Adipose tissue (tissue), 3 donors: ENCODE measurements around the gene HS3ST4. TPM values are rescaled to one million over a fixed set of nuclear protein-coding genes. Genes with fewer than 3 reads are reported as not detected.

Source experiments
- H3K27ac ChIP-seq: one replicate; pipeline ENCODE4 v1.5.1; 2013; ENCODE audit warnings: low read depth, low read length
- WGBS, 3 donors: extraction: QIAGEN DNeasy Blood & Tissue Kit; methylation state at CpG; one replicate each; pipeline ENCODE4 v1.1.7; 2013; 5-methylcytosine and 5-hydroxymethylcytosine counted together
- polyA plus RNA-seq, 3 donors: library from polyadenylated mRNA; stranded (reverse); fragments of 200-250 nt; gene quantifications; one replicate each; pipeline ENCODE4 v1.2.3, GENCODE V29; 2013
- donor health status: healthy with polysubstance abuse.
- donor health status: Bipolar disorder and iron deficiency.
- donor health status: healthy.

Gene HS3ST4
- polyA plus RNA-seq, 3 donors, result 0.09 TPM; not detected in 2

GRCh38 chr16:25868706-25869370 is 177.1 kb downstream of the HS3ST4 start:
- no peak overlapping the region for H3K27ac ChIP-seq
- 40 to 47% (median 46%) methylated on average over 9 of the region's 9 CpGs for WGBS, 3 donors

- no peak overlapping the region for H3K27ac ChIP-seq
- 57 to 76% (median 72%) methylated on average over 3 of the region's 3 CpGs for WGBS, 3 donors
These were observed 180.8 kb downstream of the HS3ST4 start for GRCh38 chr16:25872369-25873070.

GRCh38 chr16:25874196-25874595 is 182.4 kb downstream of the HS3ST4 start:
- H3K27ac ChIP-seq, result no peak overlapping the region

- H3K27ac ChIP-seq, result no peak overlapping the region
These were observed 184.3 kb downstream of the HS3ST4 start for GRCh38 chr16:25875956-25876598.

GRCh38 chr16:25877103-25877502 is 185.3 kb downstream of the HS3ST4 start:
- no peak overlapping the region for H3K27ac ChIP-seq

More at GRCh38 chr16:25875956-25876598, 184.3 kb downstream of the HS3ST4 start:
- WGBS, 3 donors, result 73 to 93% (median 84%) methylated on average over 1 of the region's 1 CpG

- no peak overlapping the region for H3K27ac ChIP-seq
- WGBS, 3 donors, result 70 to 87% (median 79%) methylated on average over 4 of the region's 4 CpGs
These were observed 194.8 kb downstream of the HS3ST4 start for GRCh38 chr16:25886598-25886997.

- WGBS, 3 donors, result 32 to 64% (median 62%) methylated on average over 7 of the region's 7 CpGs
- H3K27ac ChIP-seq, result no peak overlapping the region
These were observed 197.1 kb downstream of the HS3ST4 start for GRCh38 chr16:25888868-25889267.

GRCh38 chr16:25893332-25893731 is 201.6 kb downstream of the HS3ST4 start:
- 47 to 68% (median 55%) methylated on average over 3 of the region's 3 CpGs for WGBS, 3 donors
- H3K27ac ChIP-seq, result no peak overlapping the region

- no peak overlapping the region for H3K27ac ChIP-seq
- 80 to 84% (median 83%) methylated on average over 3 of the region's 3 CpGs for WGBS, 3 donors
These were observed 202.3 kb downstream of the HS3ST4 start for GRCh38 chr16:25894093-25894492.

- H3K27ac ChIP-seq, result no peak overlapping the region
- 19 to 48% (median 25%) methylated on average over 4 of the region's 4 CpGs for WGBS, 3 donors
These were observed 203.6 kb downstream of the HS3ST4 start for GRCh38 chr16:25895380-25895779.

- WGBS, 3 donors, result 20 to 52% (median 37%) methylated on average over 5 of the region's 5 CpGs
- no peak overlapping the region for H3K27ac ChIP-seq
These were observed 204.7 kb downstream of the HS3ST4 start for GRCh38 chr16:25896411-25896810.

- WGBS, 3 donors, result 30 to 53% (median 46%) methylated on average over 10 of the region's 10 CpGs
- no peak overlapping the region for H3K27ac ChIP-seq
These were observed 205.9 kb downstream of the HS3ST4 start for GRCh38 chr16:25897702-25898101.

- WGBS, 3 donors, result 77 to 83% (median 77%) methylated on average over 6 of the region's 6 CpGs
- H3K27ac ChIP-seq, result no peak overlapping the region
These were observed 214.1 kb downstream of the HS3ST4 start for GRCh38 chr16:25905810-25906209.

GRCh38 chr16:25910971-25911370 is 219.2 kb downstream of the HS3ST4 start:
- 39 to 55% (median 47%) methylated on average over 2 of the region's 2 CpGs for WGBS, 3 donors
- no peak overlapping the region for H3K27ac ChIP-seq

- WGBS, 3 donors, result 64 to 78% (median 74%) methylated on average over 5 of the region's 5 CpGs
- H3K27ac ChIP-seq, result no peak overlapping the region
These were observed 220.6 kb downstream of the HS3ST4 start for GRCh38 chr16:25912321-25912720.

GRCh38 chr16:25914357-25914962 is 222.7 kb downstream of the HS3ST4 start:
- 66 to 83% (median 80%) methylated on average over 7 of the region's 7 CpGs for WGBS, 3 donors
- H3K27ac ChIP-seq, result no peak overlapping the region

- H3K27ac ChIP-seq, result no peak overlapping the region
- 21 to 61% (median 25%) methylated on average over 4 of the region's 4 CpGs for WGBS, 3 donors
These were observed 224.3 kb downstream of the HS3ST4 start for GRCh38 chr16:25916037-25916436.

GRCh38 chr16:25922438-25922837 is 230.7 kb downstream of the HS3ST4 start:
- no peak overlapping the region for H3K27ac ChIP-seq
- 17 to 55% (median 47%) methylated on average over 2 of the region's 2 CpGs for WGBS, 3 donors

- no peak overlapping the region for H3K27ac ChIP-seq
- 55 to 64% (median 59%) methylated on average over 8 of the region's 8 CpGs for WGBS, 3 donors
These were observed 233.7 kb downstream of the HS3ST4 start for GRCh38 chr16:25925421-25925820.
